Astrocyte (in vitro differentiated cells and primary cell): ENCODE measurements around the gene TMEM203. TPM values are rescaled to one million over a fixed set of nuclear protein-coding genes. Genes with fewer than 3 reads are reported as not detected.

Source experiments
- DNase-seq: peaks from one replicate; pipeline ENCODE4 v3.0.0-alpha.2; 2010; ENCODE audit warnings: low read depth
- FAIRE-seq: peaks from 2 replicates; lab custom pipeline; 2011; peaks lifted over from hg19 to GRCh38; lab: Jason Lieb, UNC
- H2AFZ ChIP-seq: 2 replicates; pipeline ENCODE4 v1.6.0; 2012; ENCODE audit warnings: low read depth, low read length, inconsistent platforms
- H3K27ac ChIP-seq: 2 replicates; pipeline ENCODE4 v1.5.1; 2011; ENCODE audit warnings: low read depth, low read length, inconsistent platforms
- H3K27me3 ChIP-seq: 2 replicates; pipeline ENCODE4 v1.6.0; 2011; ENCODE audit warnings: low read length, inconsistent platforms; ENCODE audit not compliant: insufficient read depth
- H3K36me3 ChIP-seq: 2 replicates; pipeline ENCODE4 v1.5.1; 2011; ENCODE audit warnings: low read length, inconsistent platforms; ENCODE audit not compliant: insufficient read depth
- H3K4me1 ChIP-seq: 2 replicates; pipeline ENCODE4 v1.5.1; 2011; ENCODE audit warnings: low read length, inconsistent platforms; ENCODE audit not compliant: insufficient read depth
- H3K4me2 ChIP-seq: 2 replicates; pipeline ENCODE4 v1.6.0; 2012; ENCODE audit warnings: low read length, inconsistent platforms
- H3K4me3 ChIP-seq: 2 replicates; pipeline ENCODE4 v1.5.1; 2011; ENCODE audit warnings: low read depth, mild to moderate bottlenecking, low read length, inconsistent platforms; ENCODE audit not compliant: insufficient read depth
- H3K79me2 ChIP-seq: 2 replicates; pipeline ENCODE4 v1.6.0; 2012; ENCODE audit warnings: mild to moderate bottlenecking, low read length, inconsistent platforms; ENCODE audit not compliant: insufficient read depth
- H3K9ac ChIP-seq: 2 replicates; pipeline ENCODE4 v1.6.0; 2012; ENCODE audit warnings: mild to moderate bottlenecking, low read length, inconsistent platforms
- H3K9me3 ChIP-seq: 2 replicates; pipeline ENCODE4 v1.5.1; 2012; ENCODE audit warnings: low read depth, mild to moderate bottlenecking, low read length, inconsistent platforms; ENCODE audit not compliant: insufficient read depth
- H4K20me1 ChIP-seq: 2 replicates; pipeline ENCODE4 v1.6.0; 2012; ENCODE audit warnings: low read length, inconsistent platforms; ENCODE audit not compliant: insufficient read depth
- H3K27ac Mint-ChIP-seq: one replicate; pipeline ENCODE4 v1.8.0; 2021; ENCODE audit warnings: mild to moderate bottlenecking, mixed read lengths; ENCODE audit not compliant: unreplicated experiment
- H3K27me3 Mint-ChIP-seq: one replicate; pipeline ENCODE4 v1.8.0; 2021; ENCODE audit warnings: low read depth, mixed read lengths; ENCODE audit not compliant: unreplicated experiment
- H3K36me3 Mint-ChIP-seq: one replicate; pipeline ENCODE4 v1.8.0; 2021; ENCODE audit warnings: low read depth, mixed read lengths; ENCODE audit not compliant: unreplicated experiment
- H3K4me1 Mint-ChIP-seq: one replicate; pipeline ENCODE4 v1.8.0; 2021; ENCODE audit warnings: low read depth, mixed read lengths; ENCODE audit not compliant: unreplicated experiment
- H3K4me3 Mint-ChIP-seq: one replicate; pipeline ENCODE4 v1.8.0; 2021; ENCODE audit warnings: mild to moderate bottlenecking, moderate library complexity, mixed read lengths; ENCODE audit not compliant: unreplicated experiment
- H3K9me3 Mint-ChIP-seq: one replicate; pipeline ENCODE4 v1.8.0; 2021; ENCODE audit warnings: mild to moderate bottlenecking, mixed read lengths; ENCODE audit not compliant: unreplicated experiment
- EZH2 ChIP-seq: IDR thresholded peaks from 2 replicates; pipeline ENCODE4 v1.6.1; 2012; ENCODE audit warnings: mild to moderate bottlenecking, low read length, inconsistent platforms; ENCODE audit not compliant: insufficient read depth
- total RNA-seq: library from RNA; stranded (reverse); gene quantifications from 2 replicates; pipeline ENCODE4 v1.2.1, GENCODE V29; 2021
- TF ChIP-seq, protein P1 (sequence below): IDR thresholded peaks from 2 replicates; pipeline ENCODE4 v1.5.1; 2011; ENCODE audit warnings: low read depth, mild to moderate bottlenecking, inconsistent platforms, low read length, moderate library complexity; ENCODE audit not compliant: insufficient read depth

TMEM203 gene
- total RNA-seq, 1 donor from 2014 or later, result 28.7 TPM

GRCh38 chr9:137178201-137178938 lies 27.1 kb downstream of the TMEM203 start:
- Histone ChIP-seq H3K27me3 (no peaks in the 10 kb centered on the region), H3K9me3 (no peaks in the 10 kb centered on the region), H3K9ac (no peak overlapping the region), H2AFZ (no peak overlapping the region), H3K4me1 (no peaks in the 10 kb centered on the region), H4K20me1 (peaks cover 21% of the 10 kb centered on the region), H3K36me3 (peaks cover 5% of the 10 kb centered on the region), H3K79me2 (no peaks in the 10 kb centered on the region), H3K4me3 (no peak overlapping the region), H3K27ac (no peak overlapping the region), H3K4me2 (no peak overlapping the region)
- Mint-ChIP-seq H3K4me3 (no peak overlapping the region), H3K9me3 (no peaks in the 10 kb centered on the region), H3K27me3 (no peaks in the 10 kb centered on the region), H3K4me1 (no peaks in the 10 kb centered on the region), H3K36me3 (peaks cover 15% of the 10 kb centered on the region), H3K27ac (no peak overlapping the region)
- no peak for TF ChIP-seq EZH2
- TF ChIP-seq, protein P1, sequence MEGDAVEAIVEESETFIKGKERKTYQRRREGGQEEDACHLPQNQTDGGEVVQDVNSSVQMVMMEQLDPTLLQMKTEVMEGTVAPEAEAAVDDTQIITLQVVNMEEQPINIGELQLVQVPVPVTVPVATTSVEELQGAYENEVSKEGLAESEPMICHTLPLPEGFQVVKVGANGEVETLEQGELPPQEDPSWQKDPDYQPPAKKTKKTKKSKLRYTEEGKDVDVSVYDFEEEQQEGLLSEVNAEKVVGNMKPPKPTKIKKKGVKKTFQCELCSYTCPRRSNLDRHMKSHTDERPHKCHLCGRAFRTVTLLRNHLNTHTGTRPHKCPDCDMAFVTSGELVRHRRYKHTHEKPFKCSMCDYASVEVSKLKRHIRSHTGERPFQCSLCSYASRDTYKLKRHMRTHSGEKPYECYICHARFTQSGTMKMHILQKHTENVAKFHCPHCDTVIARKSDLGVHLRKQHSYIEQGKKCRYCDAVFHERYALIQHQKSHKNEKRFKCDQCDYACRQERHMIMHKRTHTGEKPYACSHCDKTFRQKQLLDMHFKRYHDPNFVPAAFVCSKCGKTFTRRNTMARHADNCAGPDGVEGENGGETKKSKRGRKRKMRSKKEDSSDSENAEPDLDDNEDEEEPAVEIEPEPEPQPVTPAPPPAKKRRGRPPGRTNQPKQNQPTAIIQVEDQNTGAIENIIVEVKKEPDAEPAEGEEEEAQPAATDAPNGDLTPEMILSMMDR, result no peak
- DNase-seq, result no peak
- no peak for FAIRE-seq

DNA sequence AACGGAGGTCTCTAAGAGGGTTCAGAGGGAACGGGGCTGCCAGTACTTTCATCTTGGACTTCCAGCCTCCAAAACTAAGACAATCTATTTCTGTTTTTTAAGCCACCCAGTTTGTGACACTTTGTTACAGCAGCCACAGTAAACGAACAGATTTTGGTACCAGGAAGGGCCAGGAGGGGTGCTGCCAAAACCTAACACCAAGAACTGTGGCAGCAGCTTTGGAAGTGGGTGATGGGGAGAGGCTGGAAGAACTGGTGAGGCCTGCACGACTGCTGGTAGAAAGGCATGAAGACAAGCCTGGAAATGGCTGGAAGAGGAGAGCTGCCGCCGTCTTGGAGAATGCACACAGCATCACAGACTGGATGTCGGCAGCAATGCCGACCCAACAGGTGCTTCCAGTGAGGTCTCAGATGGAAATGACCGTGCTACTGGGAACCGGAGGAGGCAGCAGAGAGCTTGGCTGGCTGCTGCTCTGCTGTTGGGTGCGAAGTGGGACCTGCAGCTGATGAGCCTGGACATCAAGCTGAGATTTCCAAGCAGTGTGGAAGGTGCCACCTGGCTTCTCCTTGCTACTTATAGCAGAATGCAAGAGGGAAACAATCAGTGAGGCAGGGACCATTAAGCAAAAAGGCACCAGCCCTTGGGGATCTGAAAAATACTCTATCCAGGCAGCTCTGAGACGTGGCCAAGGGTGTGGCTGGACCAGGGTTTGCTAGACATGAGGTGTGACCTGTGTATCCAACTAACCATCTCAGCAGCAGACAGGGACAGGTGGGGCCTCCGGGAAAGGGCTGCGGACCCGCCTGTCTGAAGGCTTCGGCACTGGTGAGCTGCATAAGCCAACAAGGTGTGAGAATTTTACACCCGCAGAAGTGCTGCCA lies 28.9 kb downstream of the TMEM203 start:
- no peak for FAIRE-seq
- Mint-ChIP-seq H3K27me3 (peaks cover 2% of the 10 kb centered on the region), H3K27ac (no peak overlapping the region), H3K4me3 (no peak overlapping the region), H3K9me3 (no peaks in the 10 kb centered on the region), H3K36me3 (peaks cover 11% of the 10 kb centered on the region), H3K4me1 (no peaks in the 10 kb centered on the region)
- no peaks in the 10 kb centered on the region for H3K9me3 ChIP-seq
- H3K27me3 ChIP-seq, result peaks cover 4% of the 10 kb centered on the region
- no peak overlapping the region for H2AFZ ChIP-seq
- H4K20me1 ChIP-seq, result peaks cover 21% of the 10 kb centered on the region
- H3K9ac ChIP-seq, result no peak overlapping the region
- peaks cover 3% of the 10 kb centered on the region for H3K36me3 ChIP-seq
- H3K27ac ChIP-seq, result no peak overlapping the region
- no peak overlapping the region for H3K4me2 ChIP-seq
- H3K79me2 ChIP-seq, result no peaks in the 10 kb centered on the region
- H3K4me3 ChIP-seq, result no peak overlapping the region
- H3K4me1 ChIP-seq, result no peaks in the 10 kb centered on the region
- TF ChIP-seq EZH2, result no peak
- TF ChIP-seq, protein P1, result peak; percentile 51
- DNase-seq, result no peak
